T1000 (cell line): ENCODE measurements around the gene TMEM175.

ENCODE experiments used
- DNase-seq: peaks from one replicate; lab custom pipeline; 2025; ENCODE audit warnings: mixed read lengths; lab: John Stamatoyannopoulos, UW

TMEM175 gene

GRCh38 chr4:931960-932712, at the start of gene TMEM175, which contains the start of gene GAK:
TSS of gene TMEM175 (plus strand) at chr4:932460. CDS start at chr4:947740, 15,280 bp downstream.
TSS of gene GAK (minus strand) at chr4:932316. CDS start at chr4:932187, 129 bp downstream.
- peak; percentile 95 for DNase-seq

DNA sequence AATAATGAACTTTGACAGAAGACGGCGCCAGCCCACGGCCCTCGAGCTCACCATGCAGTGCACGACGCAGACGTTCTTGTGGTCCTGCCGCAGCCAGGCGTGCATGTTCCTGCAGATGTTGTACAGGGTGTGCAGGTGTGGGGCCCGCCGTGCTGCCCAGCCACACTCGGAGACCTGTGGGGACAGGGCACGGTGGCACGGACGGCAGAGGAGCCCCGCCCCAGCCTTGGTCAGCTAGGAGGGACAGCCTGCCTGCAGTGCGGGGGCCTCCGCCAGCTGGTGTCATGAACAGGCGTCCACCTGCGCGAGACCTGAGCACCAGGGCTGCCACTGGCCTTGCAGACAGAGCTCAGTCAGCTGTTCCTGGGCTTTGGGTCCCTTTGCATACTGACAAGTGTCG, 49.6 kb upstream of the TMEM175 start:
- no peak for DNase-seq

- DNase-seq = no peak
Observed at GRCh38 chr4:883377-884095, 48.7 kb upstream of the TMEM175 start.

GRCh38 chr4:884259-884658, 48.0 kb upstream of the TMEM175 start:
- no peak for DNase-seq

GRCh38 chr4:884896-885295, 47.4 kb upstream of the TMEM175 start:
- no peak for DNase-seq

DNA sequence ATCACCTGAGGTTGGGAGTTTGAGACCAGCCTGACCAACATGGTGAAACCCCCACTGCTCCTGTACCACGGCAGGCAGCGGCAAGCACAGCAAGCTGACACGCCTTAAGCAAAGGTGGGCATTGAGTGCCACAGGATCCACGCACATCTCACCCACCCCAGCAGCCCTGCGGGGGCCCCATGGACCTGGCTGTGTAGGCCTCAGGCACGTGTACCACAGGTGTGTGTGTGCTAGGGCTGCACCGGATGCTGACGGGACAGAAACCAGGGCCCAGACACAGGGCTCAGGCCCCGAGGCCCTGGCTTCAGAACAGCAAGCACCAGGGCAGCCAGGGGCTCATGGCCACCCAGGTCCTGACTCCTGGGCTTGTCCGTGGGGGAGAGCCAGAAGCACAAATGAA, 46.9 kb upstream of the TMEM175 start:
- no peak for DNase-seq

DNA sequence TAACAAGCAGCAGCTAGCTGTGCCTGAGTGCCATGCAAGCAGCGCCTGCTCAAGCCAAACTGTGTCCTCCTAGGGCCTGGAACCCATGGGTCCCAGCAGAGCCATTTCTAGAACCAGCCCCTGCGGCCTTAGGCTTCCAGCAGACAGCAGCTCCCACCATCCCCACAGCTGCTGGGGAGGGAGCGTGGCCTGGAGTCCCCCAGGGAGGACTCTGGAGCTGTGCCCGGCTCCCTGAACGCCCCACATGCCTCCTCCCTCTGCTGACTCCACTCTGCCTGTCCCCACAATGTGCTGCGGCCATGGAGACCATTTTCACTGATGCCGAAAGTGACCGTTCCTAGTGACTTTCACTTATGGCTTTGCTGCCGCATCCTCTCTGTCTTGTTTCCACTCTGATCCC, 46.0 kb upstream of the TMEM175 start:
- DNase-seq = no peak

- no peak for DNase-seq
Observed at GRCh38 chr4:887034-887763, 45.1 kb upstream of the TMEM175 start.

GRCh38 chr4:888029-888428, 44.2 kb upstream of the TMEM175 start:
- DNase-seq = no peak

GRCh38 chr4:889516-889915, 42.7 kb upstream of the TMEM175 start:
- no peak for DNase-seq

DNA sequence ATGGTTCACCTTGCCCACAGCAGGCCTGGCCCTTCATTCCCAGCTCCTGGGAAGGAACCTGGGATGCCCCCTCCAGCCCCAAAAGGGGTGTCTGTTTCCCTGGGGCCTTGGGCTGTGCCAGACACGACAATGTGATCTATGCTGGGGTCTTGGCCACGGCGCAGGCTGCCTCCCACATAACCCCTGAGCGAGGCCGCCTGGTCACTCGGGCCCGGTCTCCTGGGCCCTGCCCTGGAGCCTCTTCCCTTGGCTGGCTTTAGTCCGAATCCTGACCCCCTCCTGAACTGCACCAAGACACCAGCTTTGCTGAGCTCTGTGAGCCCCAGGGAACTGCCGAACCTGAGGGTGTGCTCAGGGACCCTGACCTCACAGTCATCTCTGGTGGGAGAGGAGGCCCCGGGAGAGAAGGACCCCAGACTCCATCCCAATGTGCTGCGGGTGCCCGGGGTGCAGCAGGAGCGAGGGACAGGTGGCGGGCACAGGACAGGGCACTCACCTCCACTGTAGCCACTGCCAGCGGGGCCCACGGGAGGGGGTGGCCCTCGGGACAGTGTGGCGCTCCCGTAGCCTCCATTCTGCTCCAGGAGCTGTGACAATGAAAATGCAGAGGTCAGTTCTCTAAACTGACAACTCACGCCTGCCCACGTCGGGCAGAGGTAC, 42.1 kb upstream of the TMEM175 start:
- no peak for DNase-seq

DNA sequence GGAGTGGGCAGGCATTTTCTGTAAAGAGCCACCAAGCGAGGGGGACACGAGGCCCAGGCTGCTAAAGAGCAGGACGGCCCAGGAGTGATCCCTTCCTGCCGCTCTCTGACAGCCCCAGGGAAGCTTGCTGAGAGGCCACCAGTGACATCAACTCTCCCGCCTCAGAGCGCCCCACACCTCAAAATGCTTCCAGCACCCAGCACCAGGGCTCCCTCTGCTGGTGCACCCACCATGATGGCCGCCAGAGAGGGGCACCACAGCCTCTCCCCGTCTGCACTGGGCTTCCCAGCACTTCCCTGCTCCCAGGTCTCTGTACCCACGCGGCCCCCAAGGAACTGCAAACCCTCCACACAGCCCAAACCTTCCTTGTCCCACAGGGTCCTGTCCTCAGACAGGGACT, 40.5 kb upstream of the TMEM175 start:
- DNase-seq = no peak

- no peak for DNase-seq
Observed at GRCh38 chr4:892780-893179, 39.5 kb upstream of the TMEM175 start.

GRCh38 chr4:893276-893994, 38.8 kb upstream of the TMEM175 start:
- no peak for DNase-seq

GRCh38 chr4:893995-894705, 38.1 kb upstream of the TMEM175 start:
- no peak for DNase-seq

DNA sequence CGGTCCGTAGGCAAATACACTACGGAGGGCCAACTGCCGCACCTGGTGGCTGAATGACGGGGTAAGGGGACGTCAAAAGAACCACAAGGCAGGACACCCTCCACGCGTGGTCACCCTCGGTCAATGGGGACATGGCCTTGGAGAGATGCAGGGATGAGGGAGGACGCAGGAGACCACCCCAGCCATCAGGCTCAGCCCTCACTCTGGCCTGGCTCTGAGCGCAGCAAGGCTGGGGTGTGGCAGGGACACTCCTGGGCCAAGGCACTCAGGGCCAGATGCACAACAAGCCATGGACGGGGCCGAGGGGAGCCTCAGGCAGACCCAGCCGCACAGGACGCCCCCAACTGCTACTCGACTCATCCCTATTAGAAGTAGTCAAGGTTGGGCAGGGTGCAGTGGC, 36.7 kb upstream of the TMEM175 start:
- DNase-seq = no peak

- DNase-seq = no peak
Observed at GRCh38 chr4:896216-896615, 36.0 kb upstream of the TMEM175 start.

DNA sequence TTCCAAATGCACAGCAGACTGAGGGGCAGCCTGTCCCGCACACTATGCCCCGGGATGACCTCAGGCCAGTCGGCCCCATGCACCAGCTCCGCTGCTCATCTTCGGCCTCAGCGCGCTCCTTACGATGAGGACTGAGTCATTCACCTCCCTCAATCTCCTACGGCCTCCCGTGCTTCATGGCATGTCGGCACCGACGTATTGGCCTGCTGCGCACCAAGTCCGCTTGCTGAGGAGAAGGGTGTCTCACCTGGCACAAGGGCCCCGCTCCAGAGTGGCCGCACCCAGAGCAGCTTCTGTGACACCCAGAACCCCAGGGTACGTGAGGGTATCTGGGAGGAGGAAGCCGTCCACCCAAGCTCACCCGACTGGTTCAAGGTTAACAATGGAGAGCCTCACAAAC, 35.6 kb upstream of the TMEM175 start:
- no peak for DNase-seq

GRCh38 chr4:898123-898522, 34.1 kb upstream of the TMEM175 start:
- no peak for DNase-seq

- DNase-seq = no peak
Observed at GRCh38 chr4:898869-899555, 33.2 kb upstream of the TMEM175 start.
